ENCODE measurements around the gene HS6ST2.

The HS6ST2 gene

GRCh38 chrX:132730266-132730665 is 228.2 kb downstream of the HS6ST2 start:
- Histone ChIP-seq H3K4me1 (ENCODE audit: control insufficient read depth, low read length) (no peaks in the 10 kb centered on the region), H3K36me3 (ENCODE audit: control insufficient read depth, low read length) (no peaks in the 10 kb centered on the region), H3K9me3 (ENCODE audit: control insufficient read depth, insufficient read depth, low read length) (no peaks in the 10 kb centered on the region), H3K4me2 (ENCODE audit: low read length) (no peak overlapping the region), H3K79me2 (ENCODE audit: control insufficient read depth, low read length) (no peaks in the 10 kb centered on the region), H3K4me3 (ENCODE audit: low read length) (no peak overlapping the region), H4K20me1 (ENCODE audit: control insufficient read depth, insufficient read depth, low read depth, low read length) (no peaks in the 10 kb centered on the region), H3K9me2 (replicated peaks; ENCODE audit: control insufficient read depth, low read length) (no peaks in the 10 kb centered on the region), H3F3A (ENCODE audit: control insufficient read depth, insufficient read depth) (no peaks in the 10 kb centered on the region), H3K27me3 (ENCODE audit: control insufficient read depth, low read length) (no peaks in the 10 kb centered on the region), H3K27ac (ENCODE audit: low read depth, low read length) (no peak overlapping the region)
- TF ChIP-seq CTCF (IDR thresholded peaks at IDR 0.05; ENCODE audit: low read depth, low read length, poor library complexity, severe bottlenecking), result no peak
- TF ChIP-seq EZH2phosphoT487 (IDR thresholded peaks at IDR 0.05; ENCODE audit: borderline replicate concordance, low read length), result no peak

GRCh38 chrX:132728296-132728695 is 230.1 kb downstream of the HS6ST2 start:
- Histone ChIP-seq H4K20me1 (ENCODE audit: control insufficient read depth, insufficient read depth, low read depth, low read length) (no peaks in the 10 kb centered on the region), H3K36me3 (ENCODE audit: control insufficient read depth, low read length) (no peaks in the 10 kb centered on the region)
- no peak for TF ChIP-seq EZH2phosphoT487 (IDR thresholded peaks at IDR 0.05; ENCODE audit: borderline replicate concordance, low read length)
- TF ChIP-seq CTCF (IDR thresholded peaks at IDR 0.05; ENCODE audit: low read depth, low read length, poor library complexity, severe bottlenecking), result no peak

GRCh38 chrX:132718431-132718958 is 239.9 kb downstream of the HS6ST2 start:
- Histone ChIP-seq H3K79me2 (ENCODE audit: control insufficient read depth, low read length) (no peaks in the 10 kb centered on the region), H3K4me1 (ENCODE audit: control insufficient read depth, low read length) (no peaks in the 10 kb centered on the region), H3K27me3 (ENCODE audit: control insufficient read depth, low read length) (no peaks in the 10 kb centered on the region), H3K36me3 (ENCODE audit: control insufficient read depth, low read length) (no peaks in the 10 kb centered on the region), H3K4me2 (ENCODE audit: low read length) (no peak overlapping the region), H3K9me3 (ENCODE audit: control insufficient read depth, insufficient read depth, low read length) (no peaks in the 10 kb centered on the region), H3F3A (ENCODE audit: control insufficient read depth, insufficient read depth) (no peaks in the 10 kb centered on the region), H3K4me3 (ENCODE audit: low read length) (no peak overlapping the region), H3K9me2 (replicated peaks; ENCODE audit: control insufficient read depth, low read length) (no peaks in the 10 kb centered on the region), H4K20me1 (ENCODE audit: control insufficient read depth, insufficient read depth, low read depth, low read length) (no peaks in the 10 kb centered on the region), H3K27ac (ENCODE audit: low read depth, low read length) (no peak overlapping the region)
- TF ChIP-seq EZH2phosphoT487 (IDR thresholded peaks at IDR 0.05; ENCODE audit: borderline replicate concordance, low read length) (no peak), CTCF (IDR thresholded peaks at IDR 0.05; ENCODE audit: low read depth, low read length, poor library complexity, severe bottlenecking) (no peak)

More at GRCh38 chrX:132728296-132728695, 230.1 kb downstream of the HS6ST2 start:
- Histone ChIP-seq H3K27ac (ENCODE audit: low read depth, low read length) (no peak overlapping the region), H3K4me1 (ENCODE audit: control insufficient read depth, low read length) (no peaks in the 10 kb centered on the region), H3F3A (ENCODE audit: control insufficient read depth, insufficient read depth) (no peaks in the 10 kb centered on the region), H3K27me3 (ENCODE audit: control insufficient read depth, low read length) (no peaks in the 10 kb centered on the region), H3K79me2 (ENCODE audit: control insufficient read depth, low read length) (no peaks in the 10 kb centered on the region), H3K9me3 (ENCODE audit: control insufficient read depth, insufficient read depth, low read length) (no peaks in the 10 kb centered on the region), H3K9me2 (replicated peaks; ENCODE audit: control insufficient read depth, low read length) (no peaks in the 10 kb centered on the region), H3K4me3 (ENCODE audit: low read length) (no peak overlapping the region), H3K4me2 (ENCODE audit: low read length) (no peak overlapping the region)

All from DOHH2 (cell line).